GM10266 (cell line): ENCODE data around the gene PPP1R11.
A peak's percentile ranks its signal among the peaks of the same experiment; 100 is the strongest.

Experiments
- DNase-seq: peaks from one replicate; pipeline ENCODE4 v3.0.0; 2012; ENCODE audit errors: extremely low spot score
- CTCF ChIP-seq: IDR thresholded peaks from 2 replicates; pipeline ENCODE4 v1.5.1; 2012; ENCODE audit warnings: mild to moderate bottlenecking, low read depth; ENCODE audit not compliant: control insufficient read depth, insufficient read depth; ENCODE audit errors: missing control alignments

Gene PPP1R11

GRCh38 chr6:30061858-30062458, 5.0 kb upstream of the PPP1R11 start:
- DNase-seq: peak; percentile 32
- TF ChIP-seq CTCF: no peak

- TF ChIP-seq CTCF: no peak
- no peak for DNase-seq
These were observed 4.4 kb upstream of the PPP1R11 start for GRCh38 chr6:30062471-30063178.

GRCh38 chr6:30063315-30063714, 3.7 kb upstream of the PPP1R11 start:
- no peak for TF ChIP-seq CTCF
- DNase-seq: no peak

GRCh38 chr6:30066082-30066481, 916 bp upstream of the PPP1R11 start:
- no peak for TF ChIP-seq CTCF
- no peak for DNase-seq

- no peak for TF ChIP-seq CTCF
- DNase-seq: no peak
These were observed 602 bp downstream of the PPP1R11 start for GRCh38 chr6:30067460-30068139.

GRCh38 chr6:30071081-30071818, 4.3 kb downstream of the PPP1R11 start:
- TF ChIP-seq CTCF: no peak
- no peak for DNase-seq
